Heart left ventricle (tissue), 16 donors: ENCODE measurements around the gene CFAP77. TPM values are rescaled to one million over a fixed set of nuclear protein-coding genes. Genes with fewer than 3 reads are reported as not detected.

Experiments used
- ATAC-seq, 4 donors: fragments of 200-7000 bp; cut with Tn5 transposase; one replicate each; pipeline ENCODE4 v1.9.1; 2020 to 2022; ENCODE audit warnings: moderate library complexity in 4 of 4, mild to moderate bottlenecking in 3 of 4, moderate number of reproducible peaks in 1 of 4
- DNase-seq, 5 donors: peaks; one replicate each; pipeline ENCODE4 v3.0.0-alpha.2; 2020
- H3K27ac ChIP-seq, 12 donors: fragments of 200-600 bp; sonication (generic) in 4 of 12; one replicate each; pipeline versions ENCODE4 v1.5.0 to v1.8.0; 2016 to 2022; ENCODE audit warnings: mild to moderate bottlenecking in 2 of 12
- H3K27me3 ChIP-seq, 9 donors: fragments of 200-600 bp; sonication (generic) in 2 of 9; one replicate each; pipeline versions ENCODE4 v1.5.1 to v1.8.0; 2016 to 2022; ENCODE audit warnings: mild to moderate bottlenecking in 3 of 9
- H3K36me3 ChIP-seq, 9 donors: fragments of 200-600 bp; sonication (generic) in 2 of 9; one replicate each; pipeline versions ENCODE4 v1.5.0 to v1.8.0; 2018 to 2022; ENCODE audit warnings: mild to moderate bottlenecking in 2 of 9
- H3K4me1 ChIP-seq, 12 donors: fragments of 200-600 bp; sonication (generic) in 4 of 12; one replicate each; pipeline versions ENCODE4 v1.5.0 to v1.8.0; 2016 to 2022; ENCODE audit warnings: mild to moderate bottlenecking in 3 of 12
- H3K4me3 ChIP-seq, 12 donors: fragments of 200-600 bp; sonication (generic) in 4 of 12; one replicate each; pipeline versions ENCODE4 v1.5.0 to v1.8.0; 2017 to 2022; ENCODE audit warnings: mild to moderate bottlenecking in 9 of 12, moderate library complexity in 4 of 12
- H3K9me3 ChIP-seq, 12 donors: fragments of 200-600 bp; sonication (generic) in 4 of 12; one replicate each; pipeline versions ENCODE4 v1.5.0 to v1.8.0; 2016 to 2022; ENCODE audit warnings: mild to moderate bottlenecking in 1 of 12
- CTCF ChIP-seq, 12 donors: fragments of 200-600 bp; sonication (generic) in 4 of 12; IDR thresholded peaks; one replicate each; pipeline versions ENCODE4 v1.5.0 to v1.8.0; 2018 to 2022; ENCODE audit warnings: antibody characterized with exemption in 12 of 12, mild to moderate bottlenecking in 5 of 12
- POLR2A ChIP-seq, 2 donors: fragments of 450-650 bp; IDR thresholded peaks; one replicate each; pipeline ENCODE4 v1.6.1; 2017; ENCODE audit warnings: antibody characterized with exemption in 2 of 2, mild to moderate bottlenecking in 2 of 2, moderate library complexity in 2 of 2
- WGBS, 4 donors: extraction: QIAGEN DNeasy Blood & Tissue Kit in 2 of 4; methylation state at CpG; one replicate each; pipeline versions ENCODE4 v1.1.5 to v1.1.7; 2013 to 2018; 5-methylcytosine and 5-hydroxymethylcytosine counted together
- intact Hi-C, 10 donors: fragments of 100-400 bp; cut with DNase I; formaldehyde crosslinking; loops; one replicate each; pipeline versions ENCODE4 v1.11.1 to v1.14.2; 2022
- polyA plus RNA-seq, 2 donors: library from polyadenylated mRNA; stranded (reverse); fragments of 200-250 nt; gene quantifications; one replicate each; pipeline ENCODE4 v1.2.3, GENCODE V29; 2013
- total RNA-seq, 9 donors: library from RNA; depleted of rRNA in 2 of 9; stranded (reverse); fragments of >200 nt in 2 of 9; fragmentation: NEBNext Ultra II Directional in 3 of 9; extraction: Animal tissue kit (Norgen Biotek cat#: 25700) in 3 of 9; gene quantifications; one replicate each; pipeline versions ENCODE4 v1.1.0 to v1.2.4, GENCODE V29; 2016 to 2023
- donor health status: ischemic (EF 13 %, LVEDD 7.1; RV severe dilation, severe dysfunction).
- donor health status: healthy with polysubstance abuse.
- donor health status: DM: no; HTN: yes; CAD: no.
- donor health status: DM: no; HTN: no; CAD: no.
- donor health status: ischemic (EF 25% LVEDD 6.9; RV normal size, moderate dysfunction).
- donor health status: ischemic (EF 25% LVEDD 5.7; RV mildly dilated, moderate dysfunction).
- donor health status: healthy.
- donor health status: DM: yes; HTN: yes; CAD: no.
- donor health status: ischemic (EF 35%, LVEDD 5.7; RV mildly dilated, moderate dysfunction).
- donor health status: nonischemic (EF 11% LVEDD 7.7; RV severe dilation, severe dysfunction).
- donor health status: DM: yes; HTN: yes; CAD: no.
- donor health status: PGD.
- donor health status: ischemic (EF 29% LVEDD 5.4; RV normal size, mild dysfunction).
- donor health status: nonischemic (EF 23%, LVEDD 6.1; RV moderate dilation, normal function).

The CFAP77 gene
- total and polyA plus RNA-seq, 11 donors = 1.3 to 6.8 (median 2.2) TPM

- no peak for ATAC-seq
- WGBS, 4 donors = 4 to 11% (median 7%) methylated on average over 28 of the region's 28 CpGs
- Histone ChIP-seq H3K36me3 (peaks cover 0 to 10% (median 0%) of the 10 kb centered on the region in 9 donors), H3K4me1 (peaks cover 0 to 32% (median 1%) of the 10 kb centered on the region in 12 donors), H3K9me3 (no peaks in the 10 kb centered on the region), H3K27me3 (peaks cover 60 to 87% (median 82%) of the 10 kb centered on the region in 9 donors), H3K4me3 (no peak overlapping the region), H3K27ac (no peak overlapping the region)
- DNase-seq = no peak
- intact Hi-C loops = no loop called here
- no peak for TF ChIP-seq CTCF (IDR thresholded peaks at IDR 0.05)
- TF ChIP-seq POLR2A (IDR thresholded peaks at IDR 0.05) = no peak
Observed at GRCh38 chr9:132588501-132589147, 178.6 kb downstream of the CFAP77 start.

GRCh38 chr9:132589148-132590036, 179.4 kb downstream of the CFAP77 start:
- DNase-seq (no peak), ATAC-seq (no peak)
- no peak for TF ChIP-seq POLR2A (IDR thresholded peaks at IDR 0.05)
- no peak for TF ChIP-seq CTCF (IDR thresholded peaks at IDR 0.05)
- 3 to 4% (median 3%) methylated on average over 41 to 83 of the region's 83 CpGs for WGBS, 4 donors
- Histone ChIP-seq H3K4me1 (peaks cover 0 to 32% (median 1%) of the 10 kb centered on the region in 12 donors), H3K9me3 (no peaks in the 10 kb centered on the region), H3K27me3 (peaks cover 60 to 79% (median 75%) of the 10 kb centered on the region in 9 donors), H3K4me3 (no peak overlapping the region), H3K36me3 (peaks cover 0 to 14% (median 4%) of the 10 kb centered on the region in 9 donors), H3K27ac (no peak overlapping the region)
- intact Hi-C loops = no loop called here

GRCh38 chr9:132590037-132590317, 180.0 kb downstream of the CFAP77 start:
- Histone ChIP-seq H3K27me3 (peaks cover 55 to 73% (median 69%) of the 10 kb centered on the region in 9 donors), H3K9me3 (no peaks in the 10 kb centered on the region), H3K27ac (no peak overlapping the region), H3K4me3 (no peak overlapping the region), H3K4me1 (peaks cover 0 to 32% (median 1%) of the 10 kb centered on the region in 12 donors), H3K36me3 (peaks cover 0 to 20% (median 10%) of the 10 kb centered on the region in 9 donors)
- DNase-seq (no peak), ATAC-seq (no peak)
- WGBS, 4 donors = 3 to 5% (median 4%) methylated on average over 11 to 17 of the region's 17 CpGs
- intact Hi-C loops = no loop called here
- no peak for TF ChIP-seq CTCF (IDR thresholded peaks at IDR 0.05)
- TF ChIP-seq POLR2A (IDR thresholded peaks at IDR 0.05) = no peak
